Mesenchymal stem cell (in vitro differentiated cells and primary cell): ENCODE data around the gene HMGCL.

Experiments
- DNase-seq: peaks from one replicate; pipeline ENCODE4 v3.0.0-alpha.2; 2013
- H2AFZ ChIP-seq: one replicate; pipeline ENCODE4 v1.6.1; 2013; ENCODE audit warnings: low read depth, mild to moderate bottlenecking, control low read depth, inconsistent platforms, low read length, moderate library complexity
- H2AK5ac ChIP-seq: 2 replicates; pipeline ENCODE4 v1.6.1; 2013; ENCODE audit warnings: low read length, moderate library complexity, mild to moderate bottlenecking, inconsistent platforms; ENCODE audit not compliant: severe bottlenecking
- H2BK120ac ChIP-seq: one replicate; pipeline ENCODE4 v1.6.1; 2013; ENCODE audit warnings: low read depth, mild to moderate bottlenecking, inconsistent platforms, low read length, moderate library complexity
- H2BK12ac ChIP-seq, 2 experiments: one replicate each; pipeline ENCODE4 v1.6.1; 2013; ENCODE audit warnings: inconsistent platforms in 2 of 2, low read length in 2 of 2, mild to moderate bottlenecking in 2 of 2, moderate library complexity in 2 of 2, control low read depth in 1 of 2
- H2BK15ac ChIP-seq: one replicate; pipeline ENCODE4 v1.6.1; 2013; ENCODE audit warnings: mild to moderate bottlenecking, low read depth, inconsistent platforms; ENCODE audit not compliant: poor library complexity, severe bottlenecking
- H2BK5ac ChIP-seq: 2 replicates; pipeline ENCODE4 v1.6.1; 2013; ENCODE audit warnings: low read depth, mild to moderate bottlenecking, low read length, control low read depth, inconsistent platforms; ENCODE audit not compliant: poor library complexity, severe bottlenecking
- H3K14ac ChIP-seq, 2 experiments: one replicate each; pipeline ENCODE4 v1.6.1; 2013; ENCODE audit warnings: inconsistent platforms in 2 of 2, low read length in 2 of 2, control low read depth in 1 of 2, mild to moderate bottlenecking in 1 of 2, moderate library complexity in 1 of 2
- H3K18ac ChIP-seq, 2 experiments: one replicate each; pipeline ENCODE4 v1.6.1; 2013; ENCODE audit warnings: inconsistent platforms in 2 of 2, low read length in 2 of 2, control low read depth in 1 of 2, low read depth in 1 of 2, mild to moderate bottlenecking in 1 of 2
- H3K23ac ChIP-seq, 2 experiments: one replicate each; pipeline ENCODE4 v1.6.1; 2013; ENCODE audit warnings: inconsistent platforms in 2 of 2, low read length in 2 of 2, mild to moderate bottlenecking in 2 of 2, moderate library complexity in 2 of 2, control low read depth in 1 of 2
- H3K27ac ChIP-seq: 2 replicates; pipeline ENCODE4 v1.5.1; 2013; ENCODE audit warnings: mild to moderate bottlenecking, moderate library complexity, low read length, control low read depth, inconsistent platforms; ENCODE audit not compliant: poor library complexity, severe bottlenecking
- H3K27me3 ChIP-seq, 2 experiments: 2 replicates each; pipeline versions ENCODE4 v1.6.1 to v1.7.0; 2013; ENCODE audit warnings: low read length in 2 of 2, mild to moderate bottlenecking in 2 of 2, moderate library complexity in 2 of 2, control low read depth in 1 of 2, inconsistent platforms in 1 of 2; ENCODE audit not compliant: control insufficient read depth in 1 of 2, insufficient read depth in 1 of 2
- H3K36me3 ChIP-seq, 2 experiments: 2 replicates each; pipeline versions ENCODE4 v1.6.1 to v1.7.0; 2013; ENCODE audit warnings: low read length in 2 of 2, control low read depth in 1 of 2, inconsistent platforms in 1 of 2, low read depth in 1 of 2, mild to moderate bottlenecking in 1 of 2; ENCODE audit not compliant: insufficient read depth in 2 of 2, control insufficient read depth in 1 of 2
- H3K4ac ChIP-seq, 2 experiments: one replicate each; pipeline ENCODE4 v1.6.1; 2013; ENCODE audit warnings: inconsistent platforms in 2 of 2, low read length in 2 of 2, mild to moderate bottlenecking in 2 of 2, moderate library complexity in 2 of 2, control low read depth in 1 of 2, low read depth in 1 of 2
- H3K4me1 ChIP-seq: 2 replicates; pipeline ENCODE4 v1.6.1; 2013; ENCODE audit warnings: low read depth, low read length, control low read depth; ENCODE audit not compliant: control insufficient read depth, insufficient read depth
- H3K4me2 ChIP-seq: 2 replicates; pipeline ENCODE4 v1.6.1; 2013; ENCODE audit warnings: low read length, mild to moderate bottlenecking, inconsistent platforms; ENCODE audit not compliant: poor library complexity, severe bottlenecking
- H3K4me3 ChIP-seq, 2 experiments: 2 replicates each; pipeline versions ENCODE4 v1.5.1 to v1.7.0; 2013; ENCODE audit warnings: low read length in 2 of 2, mild to moderate bottlenecking in 2 of 2, control low read depth in 1 of 2, low read depth in 1 of 2; ENCODE audit not compliant: insufficient read depth in 1 of 2
- H3K79me1 ChIP-seq: replicated peaks from 2 replicates; pipeline ENCODE4 v1.6.1; 2013; ENCODE audit warnings: mild to moderate bottlenecking, control low read depth, low read length, inconsistent platforms; ENCODE audit not compliant: poor library complexity, severe bottlenecking
- H3K9ac ChIP-seq: 2 replicates; pipeline ENCODE4 v1.7.0; 2013; ENCODE audit warnings: mild to moderate bottlenecking, low read length, moderate library complexity
- H3K9me3 ChIP-seq: 2 replicates; pipeline ENCODE4 v1.7.0; 2013; ENCODE audit warnings: mild to moderate bottlenecking, low read length; ENCODE audit not compliant: control insufficient read depth
- H4K8ac ChIP-seq: one replicate; pipeline ENCODE4 v1.6.1; 2013; ENCODE audit warnings: inconsistent platforms, mild to moderate bottlenecking, low read length, moderate library complexity
- H4K91ac ChIP-seq: one replicate; pipeline ENCODE4 v1.6.1; 2013; ENCODE audit warnings: mild to moderate bottlenecking, low read length, inconsistent platforms
- WGBS: methylation state at CpG from one replicate; pipeline ENCODE4 v1.1.7; 2013; ENCODE audit warnings: mixed read lengths; 5-methylcytosine and 5-hydroxymethylcytosine counted together

Gene HMGCL

GRCh38 chr1:23797478-23798448 is 27.5 kb downstream of the HMGCL start:
- H2BK120ac ChIP-seq: no peak overlapping the region
- WGBS: 97% methylated on average over 15 of the region's 20 CpGs
- H2AK5ac ChIP-seq: no peak overlapping the region
- H3K27me3 ChIP-seq: no peaks in the 10 kb centered on the region
- H3K4ac ChIP-seq: no peak overlapping the region
- H3K27ac ChIP-seq: no peak overlapping the region
- H3K14ac ChIP-seq: no peak overlapping the region
- no peak overlapping the region for H2BK5ac ChIP-seq
- no peak overlapping the region for H3K18ac ChIP-seq
- peaks cover 33% of the 10 kb centered on the region for H3K79me1 ChIP-seq
- no peak overlapping the region for H3K23ac ChIP-seq
- no peak overlapping the region for H2BK12ac ChIP-seq
- no peak overlapping the region for H2AFZ ChIP-seq
- H3K4me1 ChIP-seq: peaks cover 38% of the 10 kb centered on the region
- H2BK15ac ChIP-seq: no peak overlapping the region
- no peaks in the 10 kb centered on the region for H3K9me3 ChIP-seq
- peaks cover 39 to 62% of the 10 kb centered on the region in 2 experiments for H3K36me3 ChIP-seq
- H3K4me2 ChIP-seq: no peak overlapping the region
- peak overlapping the region; percentile 11 for H4K91ac ChIP-seq
- H3K9ac ChIP-seq: no peak overlapping the region
- DNase-seq: no peak
- no peak overlapping the region for H3K4me3 ChIP-seq
- H4K8ac ChIP-seq: no peak overlapping the region

GRCh38 chr1:23796466-23797271 is 28.6 kb downstream of the HMGCL start:
- Histone ChIP-seq H2AK5ac (no peak overlapping the region), H2BK120ac (no peak overlapping the region), H3K4me1 (peaks cover 46% of the 10 kb centered on the region), H3K4me3 (no peak overlapping the region), H3K27me3 (no peaks in the 10 kb centered on the region), H3K36me3 (peaks cover 34 to 60% of the 10 kb centered on the region in 2 experiments), H4K8ac (no peak overlapping the region), H3K18ac (no peak overlapping the region), H3K4me2 (no peak overlapping the region), H2AFZ (no peak overlapping the region), H2BK15ac (no peak overlapping the region), H4K91ac (peak overlapping the region; percentile 20), H2BK12ac (no peak overlapping the region), H3K23ac (no peak overlapping the region), H3K9ac (no peak overlapping the region), H3K9me3 (no peaks in the 10 kb centered on the region), H3K27ac (no peak overlapping the region), H3K4ac (no peak overlapping the region), H3K14ac (no peak overlapping the region), H3K79me1 (peaks cover 33% of the 10 kb centered on the region), H2BK5ac (no peak overlapping the region)
- DNase-seq: no peak
- WGBS: 89% methylated on average over 14 of the region's 17 CpGs

GRCh38 chr1:23795676-23796465 is 29.4 kb downstream of the HMGCL start:
- H4K91ac ChIP-seq: peak overlapping the region; percentile 10
- WGBS: 95% methylated on average over 16 of the region's 16 CpGs
- no peak overlapping the region for H2BK5ac ChIP-seq
- no peak overlapping the region for H2BK12ac ChIP-seq
- no peak overlapping the region for H3K18ac ChIP-seq
- no peak overlapping the region for H3K9ac ChIP-seq
- no peak overlapping the region for H2AK5ac ChIP-seq
- no peak overlapping the region for H2BK15ac ChIP-seq
- H3K4me1 ChIP-seq: peaks cover 43% of the 10 kb centered on the region
- no peak overlapping the region for H3K14ac ChIP-seq
- DNase-seq: no peak
- H3K9me3 ChIP-seq: no peaks in the 10 kb centered on the region
- H3K79me1 ChIP-seq: peaks cover 31% of the 10 kb centered on the region
- H3K4me2 ChIP-seq: no peak overlapping the region
- H3K4me3 ChIP-seq: no peak overlapping the region
- no peak overlapping the region for H3K27ac ChIP-seq
- H4K8ac ChIP-seq: no peak overlapping the region
- no peak overlapping the region for H3K23ac ChIP-seq
- no peak overlapping the region for H3K4ac ChIP-seq
- no peak overlapping the region for H2AFZ ChIP-seq
- no peak overlapping the region for H2BK120ac ChIP-seq
- peaks cover 34 to 60% of the 10 kb centered on the region in 2 experiments for H3K36me3 ChIP-seq
- no peaks in the 10 kb centered on the region for H3K27me3 ChIP-seq
